ENCODE measurements around the gene EMP3. TPM values are rescaled to one million over a fixed set of nuclear protein-coding genes. Genes with fewer than 3 reads are reported as not detected.

EMP3 gene
- total and polyA plus RNA-seq, 2 of the 13 experiments (the other 11 are each of a cell fraction or from before 2014, with no cell fraction given): 2.2 to 7.8 TPM

GRCh38 chr19:48295458-48295857, 29.9 kb upstream of the EMP3 start (continued):
- TF ChIP-seq MXD3 (CRISPR knock-in tag; IDR thresholded peaks at IDR 0.05): no peak
- peak; percentile 52; the same call in 1 of the 2 replicates for TF ChIP-seq PHF21A (CRISPR knock-in tag; IDR thresholded peaks at IDR 0.05)
- no peak for TF ChIP-seq USF2 (IDR thresholded peaks at IDR 0.05; ENCODE audit: low read depth, low read length)
- no peak for TF ChIP-seq USF2 (CRISPR knock-in tag; IDR thresholded peaks at IDR 0.05; ENCODE audit: borderline replicate concordance)
- no peak for TF ChIP-seq ZNF326 (CRISPR knock-in tag; IDR thresholded peaks at IDR 0.05; ENCODE audit: borderline replicate concordance)
- no peak for TF ChIP-seq BCL3 (CRISPR knock-in tag; IDR thresholded peaks at IDR 0.05)
- TF ChIP-seq TFDP1 (CRISPR knock-in tag; IDR thresholded peaks at IDR 0.05; ENCODE audit: borderline replicate concordance): no peak
- TF ChIP-seq ZNF33B (CRISPR knock-in tag; IDR thresholded peaks at IDR 0.05): no peak
- no peak for TF ChIP-seq ZNF512B (CRISPR knock-in tag; IDR thresholded peaks at IDR 0.05; ENCODE audit: borderline replicate concordance)
- no peak for TF ChIP-seq ELF4 (CRISPR knock-in tag; IDR thresholded peaks at IDR 0.05; ENCODE audit: borderline replicate concordance)
- no peak for TF ChIP-seq NKX3-1 (CRISPR knock-in tag; IDR thresholded peaks at IDR 0.05)
- TF ChIP-seq ZFP62 (CRISPR knock-in tag; IDR thresholded peaks at IDR 0.05): no peak
- no peak for TF ChIP-seq ZNF329 (CRISPR knock-in tag; IDR thresholded peaks at IDR 0.05; ENCODE audit: low read depth)
- TF ChIP-seq HMG20A (CRISPR knock-in tag; IDR thresholded peaks at IDR 0.05; ENCODE audit: borderline replicate concordance): no peak; the same call in 1 of the 2 replicates
- no peak for TF ChIP-seq TGIF2 (CRISPR knock-in tag; IDR thresholded peaks at IDR 0.05)
- peak; percentile 74 to 80 for TF ChIP-seq NR2F1 (CRISPR knock-in tag; IDR thresholded peaks at IDR 0.05)
- no peak for TF ChIP-seq ZEB1 (IDR thresholded peaks at IDR 0.05; ENCODE audit: insufficient replicate concordance, low read depth)
- no peak for TF ChIP-seq MIER2 (CRISPR knock-in tag; IDR thresholded peaks at IDR 0.05)
- no peak for TF ChIP-seq CBX1 (IDR thresholded peaks at IDR 0.05; ENCODE audit: low read depth)
- no peak for TF ChIP-seq RARG (CRISPR knock-in tag; IDR thresholded peaks at IDR 0.05; ENCODE audit: low read depth)
- no peak for TF ChIP-seq KLF13 (CRISPR knock-in tag; IDR thresholded peaks at IDR 0.05)
- TF ChIP-seq NFRKB (IDR thresholded peaks at IDR 0.05): no peak
- TF ChIP-seq BORCS8-MEF2B (CRISPR knock-in tag; IDR thresholded peaks at IDR 0.05): no peak
- TF ChIP-seq ZKSCAN5 (CRISPR knock-in tag; IDR thresholded peaks at IDR 0.05): no peak
- TF ChIP-seq ZNF549 (CRISPR knock-in tag; IDR thresholded peaks at IDR 0.05): no peak
- no peak for TF ChIP-seq KAT8 (CRISPR knock-in tag; IDR thresholded peaks at IDR 0.05)
